HepG2 (cell line): ENCODE data around the gene MYBPC2. TPM values are rescaled to one million over a fixed set of nuclear protein-coding genes. Genes with fewer than 3 reads are reported as not detected.

ENCODE experiments used
- ATAC-seq: fragments of 200-7000 bp; cut with Tn5 transposase; 3 replicates; pipeline ENCODE4 v1.9.1; 2020; ENCODE audit warnings: mild to moderate bottlenecking, moderate library complexity
- BruUV-seq: library from RNA; stranded (reverse); fragments of 400-500 nt; replicated peaks from 2 replicates; lab custom pipeline; 2021; lab: Mats Ljungman, UMichigan
- CTCF ChIA-PET: fragments of 300-600 bp; formaldehyde crosslinking; extraction: SDS; loops from one replicate; lab custom pipeline; 2021; ENCODE audit warnings: low total read pairs, inconsistent platforms, low intra/inter-chr PET ratio; lab: Yijun Ruan, JAX
- POLR2A ChIA-PET: fragments of 350-600 bp; sonication (Branson Sonifier 250); formaldehyde crosslinking; loops from one replicate; lab custom pipeline; 2020; ENCODE audit warnings: antibody characterized with exemption, inconsistent platforms; lab: Yijun Ruan, JAX
- DNase-seq: peaks from one replicate; pipeline ENCODE4 v3.0.0-alpha.2; 2015; ENCODE audit warnings: low spot score
- FAIRE-seq: peaks from 3 replicates; lab custom pipeline; 2011; peaks lifted over from hg19 to GRCh38; lab: Jason Lieb, UNC
- H2AFZ ChIP-seq: one replicate; pipeline ENCODE4 v1.6.1; 2011; ENCODE audit warnings: low read length, inconsistent platforms
- H3K27ac ChIP-seq: fragments of 300-600 bp; 3 replicates; pipeline ENCODE4 v1.8.0; 2011; ENCODE audit warnings: mixed run types, mild to moderate bottlenecking, mixed read lengths, low read length, inconsistent platforms; ENCODE audit not compliant: insufficient read depth; ENCODE audit errors: extremely low read length
- H3K27me3 ChIP-seq, 2 experiments: fragments of 200-600 bp in 1 of 2; 2 replicates in 1 of 2; 3 replicates in 1 of 2; pipeline versions ENCODE4 v1.6.0 to v1.8.0; 2011; ENCODE audit warnings: low read length in 2 of 2, mild to moderate bottlenecking in 2 of 2, moderate library complexity in 2 of 2, inconsistent platforms in 1 of 2; ENCODE audit not compliant: insufficient read depth in 2 of 2, control insufficient read depth in 1 of 2
- H3K36me3 ChIP-seq, 2 experiments: fragments of 200-600 bp in 1 of 2; replicated peaks in 1 of 2; 2 replicates in 1 of 2; 3 replicates in 1 of 2; pipeline versions ENCODE4 v1.5.1 to v1.8.0; 2011; ENCODE audit warnings: low read length in 2 of 2, inconsistent platforms in 1 of 2; ENCODE audit not compliant: insufficient read depth in 2 of 2, control insufficient read depth in 1 of 2
- H3K4me1 ChIP-seq: 2 replicates; pipeline ENCODE4 v1.5.1; 2012; ENCODE audit warnings: low read length, inconsistent platforms; ENCODE audit not compliant: insufficient read depth
- H3K4me2 ChIP-seq: 2 replicates; pipeline ENCODE4 v1.6.0; 2011; ENCODE audit warnings: low read depth, low read length, inconsistent platforms
- H3K4me3 ChIP-seq, 3 experiments: fragments of 200-600 bp in 1 of 3; sonication (generic), shearing (Covaris generic) in 1 of 3; replicated peaks in 1 of 3; 2 replicates each; pipeline ENCODE4 v1.5.1; 2011 to 2016; ENCODE audit warnings: low read length in 3 of 3, inconsistent platforms in 2 of 3, low read depth in 2 of 3, mild to moderate bottlenecking in 2 of 3, control low read depth in 1 of 3, mixed read lengths in 1 of 3; ENCODE audit not compliant: insufficient read depth in 1 of 3
- H3K79me2 ChIP-seq: one replicate; pipeline ENCODE4 v1.6.1; 2011; ENCODE audit warnings: low read length, inconsistent platforms; ENCODE audit not compliant: insufficient read depth
- H3K9ac ChIP-seq: 2 replicates; pipeline ENCODE4 v1.6.0; 2011; ENCODE audit warnings: mild to moderate bottlenecking, low read depth, low read length, inconsistent platforms; ENCODE audit not compliant: insufficient read depth
- H3K9me3 ChIP-seq: 2 replicates; pipeline ENCODE4 v1.5.1; 2012; ENCODE audit warnings: mild to moderate bottlenecking, low read length
- H4K20me1 ChIP-seq: 2 replicates; pipeline ENCODE4 v1.6.0; 2011; ENCODE audit warnings: inconsistent platforms, mild to moderate bottlenecking, low read length, moderate library complexity; ENCODE audit not compliant: insufficient read depth
- EED ChIP-seq: sonication (generic); formaldehyde crosslinking; IDR thresholded peaks from 2 replicates; pipeline ENCODE4 v1.5.0; 2020; ENCODE audit warnings: mild to moderate bottlenecking, missing genetic modification reagents
- FOXK1 ChIP-seq: sonication (generic); formaldehyde crosslinking; IDR thresholded peaks from 2 replicates; pipeline ENCODE4 v1.4.0; 2020; ENCODE audit warnings: low read depth, missing genetic modification reagents, borderline replicate concordance
- FOXP1 ChIP-seq, 2 experiments: fragments of 450-650 bp in 1 of 2; IDR thresholded peaks; 2 replicates each; pipeline ENCODE4 v1.6.1; 2017 to 2018; ENCODE audit warnings: antibody characterized with exemption in 1 of 2
- HHEX ChIP-seq: IDR thresholded peaks from 2 replicates; pipeline ENCODE4 v1.6.1; 2016; ENCODE audit warnings: control low read depth
- MBD4 ChIP-seq: IDR thresholded peaks from 2 replicates; pipeline ENCODE4 v1.6.1; 2012; ENCODE audit warnings: low read length, inconsistent platforms, borderline replicate concordance
- MBNL3 ChIP-seq: fragments of 250-450 bp; sonication (Bioruptor Pico); conservative IDR thresholded peaks from 2 replicates; pipeline ENCODE4 v1.8.0; 2022; ENCODE audit warnings: mild to moderate bottlenecking, inconsistent platforms
- NFKBIZ ChIP-seq: IDR thresholded peaks from 2 replicates; pipeline ENCODE4 v1.6.1; 2018; ENCODE audit warnings: missing genetic modification reagents, missing compliant biosample characterization
- RBM39 ChIP-seq: fragments of 200-400 bp; formaldehyde crosslinking; IDR thresholded peaks from one replicate; pipeline ENCODE4 v1.6.1; 2018; ENCODE audit warnings: antibody characterized with exemption, mild to moderate bottlenecking, low read depth, low read length; ENCODE audit not compliant: poor library complexity, severe bottlenecking
- RXRA ChIP-seq: sonication (generic); formaldehyde crosslinking; IDR thresholded peaks from 2 replicates; pipeline ENCODE4 v1.5.1; 2020; ENCODE audit warnings: missing genetic modification reagents
- SOX5 ChIP-seq: IDR thresholded peaks from 2 replicates; pipeline ENCODE4 v1.6.1; 2016; ENCODE audit warnings: borderline replicate concordance
- ZMAT3 ChIP-seq: sonication (generic); formaldehyde crosslinking; conservative IDR thresholded peaks from 2 replicates; pipeline ENCODE4 v1.7.0; 2021; ENCODE audit warnings: missing genetic modification reagents
- ZNF350 ChIP-seq: sonication (generic); formaldehyde crosslinking; IDR thresholded peaks from 2 replicates; pipeline ENCODE4 v1.4.0; 2020; ENCODE audit warnings: mild to moderate bottlenecking, low read depth, missing genetic modification reagents, borderline replicate concordance
- ZNF674 ChIP-seq: sonication (generic); formaldehyde crosslinking; IDR thresholded peaks from 2 replicates; pipeline ENCODE4 v1.5.0; 2020; ENCODE audit warnings: low read depth, mild to moderate bottlenecking, missing genetic modification reagents
- ZNF772 ChIP-seq: sonication (generic); formaldehyde crosslinking; IDR thresholded peaks from 2 replicates; pipeline ENCODE4 v1.5.0; 2020; ENCODE audit warnings: mild to moderate bottlenecking, missing genetic modification reagents
- WGBS: methylation state at CpG from one replicate; pipeline ENCODE4 v1.1.6; 2017; ENCODE audit warnings: low lambda C conversion rate; 5-methylcytosine and 5-hydroxymethylcytosine counted together
- in situ Hi-C: cut with HindIII; loops from 2 replicates; pipeline ENCODE4 v1.10.0; 2017; ENCODE audit warnings: low pct_unique_long_range_greater_than_20kb; ENCODE audit not compliant: extremely low pct_ligation_motif_present
- intact Hi-C: fragments of 100-400 bp; cut with micrococcal nuclease; formaldehyde crosslinking; loops from one replicate; pipeline ENCODE4 v1.10.0; 2022; ENCODE audit not compliant: unreplicated experiment
- polyA plus RNA-seq, 8 experiments: library from polyadenylated mRNA; depleted of rRNA in 3 of 8; stranded (reverse) in 7 of 8; unstranded in 1 of 8; fragments of >200 nt; fragmentation: Illumina TruSeq in 4 of 8; extraction: Trizol in 4 of 8; gene quantifications; 2 replicates each; pipeline versions ENCODE4 v1.2.1 to v1.2.3, GENCODE V29; 2011 to 2016; ENCODE audit warnings: low read depth in 4 of 8, missing spikeins in 1 of 8, mixed read lengths in 1 of 8; ENCODE audit not compliant: insufficient read depth in 1 of 8
- total RNA-seq, 5 experiments: library from RNA; depleted of rRNA; stranded (reverse); fragments of >200 nt; fragmentation: Illumina TruSeq; extraction: Trizol; gene quantifications; 2 replicates each; pipeline ENCODE4 v1.2.3, GENCODE V29; 2016; ENCODE audit warnings: low read depth in 1 of 5
- TF ChIP-seq, protein P1 (sequence below): sonication (generic); formaldehyde crosslinking; IDR thresholded peaks from 2 replicates; pipeline ENCODE4 v1.4.0; 2020; ENCODE audit warnings: missing genetic modification reagents, borderline replicate concordance
- TF ChIP-seq, protein P2 (sequence below): IDR thresholded peaks from 2 replicates; pipeline ENCODE4 v1.6.1; 2016
- TF ChIP-seq, protein P3 (sequence below): sonication (generic); formaldehyde crosslinking; IDR thresholded peaks from 2 replicates; pipeline ENCODE4 v1.4.0; 2020; ENCODE audit warnings: mild to moderate bottlenecking, missing genetic modification reagents

The MYBPC2 gene
- total and polyA plus RNA-seq, 2 of the 13 experiments (the other 11 are each of a cell fraction or from before 2014, with no cell fraction given), result not detected

DNA sequence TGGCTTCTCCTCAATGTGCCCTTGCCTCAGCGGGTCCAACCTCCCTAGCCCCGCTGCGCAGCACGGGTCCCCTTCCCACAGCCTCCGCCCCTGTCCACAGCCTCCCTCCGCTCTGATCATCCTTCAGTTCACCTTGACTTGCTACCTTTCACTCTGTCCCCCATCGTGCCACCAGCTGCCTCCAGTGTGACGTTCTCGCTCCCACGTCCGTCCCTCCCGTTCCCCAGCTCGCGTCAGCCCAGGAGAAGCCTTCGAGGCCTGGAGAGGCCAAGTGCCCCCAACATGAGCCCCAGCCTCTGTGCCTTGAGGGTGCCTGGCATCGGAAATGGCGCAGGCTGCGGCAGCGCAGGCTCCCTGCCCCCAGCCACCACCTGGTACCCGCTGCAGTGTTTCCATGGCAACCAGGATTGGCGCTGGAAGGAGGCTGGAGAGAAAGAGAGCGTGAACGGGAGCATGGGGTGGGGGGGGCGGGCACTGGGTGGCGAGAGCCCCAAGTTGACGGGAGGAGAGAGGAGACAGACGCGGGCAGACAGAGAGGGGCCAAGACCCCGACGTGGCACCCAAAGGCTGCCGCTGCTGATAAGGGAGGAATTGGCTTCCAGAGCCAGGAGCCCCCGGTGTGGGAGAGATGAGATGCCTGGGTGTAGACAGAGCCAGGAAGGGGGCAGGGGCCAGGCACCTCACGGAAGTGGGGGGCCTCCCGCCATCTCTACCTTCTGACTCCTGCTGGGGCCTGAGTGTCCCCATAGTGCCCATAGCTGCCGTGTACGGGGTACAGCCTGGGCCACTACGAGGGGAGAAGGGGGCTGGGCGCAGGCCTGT lies 81.9 kb downstream of the MYBPC2 start:
- POLR2A ChIA-PET, result no interaction called here
- in situ Hi-C loops, result no loop called here
- Histone ChIP-seq H3K4me3 (no peak overlapping the region), H3K36me3 (no peaks in the 10 kb centered on the region), H3K27ac (no peak overlapping the region), H3K9ac (no peak overlapping the region), H3K4me1 (peaks cover 29% of the 10 kb centered on the region), H4K20me1 (no peaks in the 10 kb centered on the region), H3K4me2 (no peak overlapping the region), H2AFZ (no peak overlapping the region), H3K27me3 (no peaks in the 10 kb centered on the region; a peak in 2 of 5 replicates)
- intact Hi-C loops, result no loop called here
- DNase-seq (no peak), ATAC-seq (no peak), FAIRE-seq (no peak)
- CTCF ChIA-PET, result no interaction called here
- BruUV-seq, result no TSS peak
- no peak for TF ChIP-seq EED
- TF ChIP-seq, protein P1, sequence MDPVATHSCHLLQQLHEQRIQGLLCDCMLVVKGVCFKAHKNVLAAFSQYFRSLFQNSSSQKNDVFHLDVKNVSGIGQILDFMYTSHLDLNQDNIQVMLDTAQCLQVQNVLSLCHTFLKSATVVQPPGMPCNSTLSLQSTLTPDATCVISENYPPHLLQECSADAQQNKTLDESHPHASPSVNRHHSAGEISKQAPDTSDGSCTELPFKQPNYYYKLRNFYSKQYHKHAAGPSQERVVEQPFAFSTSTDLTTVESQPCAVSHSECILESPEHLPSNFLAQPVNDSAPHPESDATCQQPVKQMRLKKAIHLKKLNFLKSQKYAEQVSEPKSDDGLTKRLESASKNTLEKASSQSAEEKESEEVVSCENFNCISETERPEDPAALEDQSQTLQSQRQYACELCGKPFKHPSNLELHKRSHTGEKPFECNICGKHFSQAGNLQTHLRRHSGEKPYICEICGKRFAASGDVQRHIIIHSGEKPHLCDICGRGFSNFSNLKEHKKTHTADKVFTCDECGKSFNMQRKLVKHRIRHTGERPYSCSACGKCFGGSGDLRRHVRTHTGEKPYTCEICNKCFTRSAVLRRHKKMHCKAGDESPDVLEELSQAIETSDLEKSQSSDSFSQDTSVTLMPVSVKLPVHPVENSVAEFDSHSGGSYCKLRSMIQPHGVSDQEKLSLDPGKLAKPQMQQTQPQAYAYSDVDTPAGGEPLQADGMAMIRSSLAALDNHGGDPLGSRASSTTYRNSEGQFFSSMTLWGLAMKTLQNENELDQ, result no peak
- TF ChIP-seq, protein P2, sequence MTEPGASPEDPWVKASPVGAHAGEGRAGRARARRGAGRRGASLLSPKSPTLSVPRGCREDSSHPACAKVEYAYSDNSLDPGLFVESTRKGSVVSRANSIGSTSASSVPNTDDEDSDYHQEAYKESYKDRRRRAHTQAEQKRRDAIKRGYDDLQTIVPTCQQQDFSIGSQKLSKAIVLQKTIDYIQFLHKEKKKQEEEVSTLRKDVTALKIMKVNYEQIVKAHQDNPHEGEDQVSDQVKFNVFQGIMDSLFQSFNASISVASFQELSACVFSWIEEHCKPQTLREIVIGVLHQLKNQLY, result no peak
- TF ChIP-seq, all 625 proteins: peak for 0
- Histone ChIP-seq H3K9me3 (no peaks in the 10 kb centered on the region), H3K79me2 (no peaks in the 10 kb centered on the region)
- 57% methylated on average over 38 of the region's 38 CpGs for WGBS

DNA sequence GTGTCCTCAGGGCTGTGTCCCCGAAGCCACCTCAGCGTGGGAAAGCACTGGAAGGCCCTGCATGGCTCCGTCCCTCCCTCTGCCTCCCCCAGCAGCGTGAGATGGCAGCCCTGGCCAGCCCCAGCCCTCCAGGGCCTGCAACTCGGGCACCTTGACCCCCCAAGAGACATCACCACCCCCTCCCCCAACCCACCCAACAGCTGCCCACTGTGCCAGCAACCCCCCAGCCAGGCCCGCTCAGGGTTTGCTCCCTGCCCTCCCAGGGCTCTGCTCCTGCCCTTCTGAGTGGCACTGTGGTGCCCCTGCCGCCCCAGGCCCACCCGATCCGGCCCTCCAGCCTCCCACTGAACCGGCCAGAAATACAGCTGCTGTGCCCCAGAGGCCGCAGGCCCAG lies 82.5 kb downstream of the MYBPC2 start:
- no peaks in the 10 kb centered on the region for H4K20me1 ChIP-seq
- H3K27me3 ChIP-seq, result no peaks in the 10 kb centered on the region; a peak in 2 of 5 replicates
- H3K9me3 ChIP-seq, result no peaks in the 10 kb centered on the region
- DNase-seq (no peak), FAIRE-seq (no peak), ATAC-seq (no peak)
- POLR2A ChIA-PET, result no interaction called here
- intact Hi-C loops (no loop called here), in situ Hi-C loops (no loop called here)
- no peak overlapping the region for H3K27ac ChIP-seq
- WGBS, result 68% methylated on average over 6 of the region's 11 CpGs
- no peak overlapping the region for H3K4me2 ChIP-seq
- no peaks in the 10 kb centered on the region for H3K36me3 ChIP-seq
- H2AFZ ChIP-seq, result no peak overlapping the region
- H3K9ac ChIP-seq, result no peak overlapping the region
- no peak overlapping the region for H3K4me3 ChIP-seq
- H3K79me2 ChIP-seq, result no peaks in the 10 kb centered on the region
- CTCF ChIA-PET, result no interaction called here
- peaks cover 29% of the 10 kb centered on the region for H3K4me1 ChIP-seq
- no TSS peak for BruUV-seq
- TF ChIP-seq FOXK1 (CRISPR knock-in tag) (no peak), ZNF350 (CRISPR knock-in tag) (no peak), ZNF674 (CRISPR knock-in tag) (no peak), RBM39 (no peak), FOXP1 (IDR thresholded peaks at IDR 0.05) (no peak), FOXP1 (CRISPR knock-in tag; IDR thresholded peaks at IDR 0.05) (no peak), NFKBIZ (CRISPR knock-in tag) (no peak), SOX5 (CRISPR knock-in tag) (no peak), RXRA (CRISPR knock-in tag) (no peak), MBNL3 (CRISPR knock-in tag) (no peak), HHEX (no peak), ZNF772 (no peak), MBD4 (no peak), ZMAT3 (CRISPR knock-in tag) (no peak)
- TF ChIP-seq, protein P3, sequence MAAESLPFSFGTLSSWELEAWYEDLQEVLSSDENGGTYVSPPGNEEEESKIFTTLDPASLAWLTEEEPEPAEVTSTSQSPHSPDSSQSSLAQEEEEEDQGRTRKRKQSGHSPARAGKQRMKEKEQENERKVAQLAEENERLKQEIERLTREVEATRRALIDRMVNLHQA (CRISPR knock-in tag), result no peak
